H1 (cell line): ENCODE results near the gene SOX15. TPM values are rescaled to one million over a fixed set of nuclear protein-coding genes. Genes with fewer than 3 reads are reported as not detected.

ENCODE experiments used
- ASH2L ChIP-seq: fragments of 200-600, 300-600 bp; sonication (generic); IDR thresholded peaks from one replicate; pipeline ENCODE4 v1.7.1; 2017; ENCODE audit warnings: low read length
- CEBPB ChIP-seq: IDR thresholded peaks from 2 replicates; pipeline ENCODE4 v1.6.1; 2012; ENCODE audit warnings: low read depth, low read length
- CHD1 ChIP-seq: IDR thresholded peaks from 2 replicates; pipeline ENCODE4 v1.6.1; 2012; ENCODE audit warnings: low read depth, low read length, improper control_type of control experiment
- FOSL1 ChIP-seq: IDR thresholded peaks from 2 replicates; pipeline ENCODE4 v1.6.1; 2011; ENCODE audit warnings: mild to moderate bottlenecking, low read depth, low read length, moderate library complexity; ENCODE audit not compliant: insufficient read depth
- HDAC2 ChIP-seq, 2 experiments: fragments of 300-600 bp in 1 of 2; sonication (generic) in 1 of 2; IDR thresholded peaks; 2 replicates each; pipeline ENCODE4 v1.6.1; 2011 to 2012; ENCODE audit warnings: low read depth in 2 of 2, low read length in 2 of 2, mild to moderate bottlenecking in 2 of 2, moderate library complexity in 2 of 2, borderline replicate concordance in 1 of 2, inconsistent platforms in 1 of 2
- KDM4A ChIP-seq: IDR thresholded peaks from one replicate; pipeline ENCODE4 v1.7.1; 2012; ENCODE audit warnings: low read depth, mild to moderate bottlenecking, moderate library complexity, low read length, inconsistent platforms; ENCODE audit not compliant: severe bottlenecking
- MAX ChIP-seq: IDR thresholded peaks from 2 replicates; pipeline ENCODE4 v1.6.1; 2012; ENCODE audit warnings: inconsistent platforms
- SAP30 ChIP-seq: fragments of 300-600 bp; sonication (generic); IDR thresholded peaks from 2 replicates; pipeline ENCODE4 v1.7.1; 2012; ENCODE audit warnings: low read length, moderate library complexity, mild to moderate bottlenecking, inconsistent platforms; ENCODE audit not compliant: insufficient read depth, insufficient replicate concordance
- SRF ChIP-seq: IDR thresholded peaks from 2 replicates; pipeline ENCODE4 v1.6.1; 2011; ENCODE audit warnings: mild to moderate bottlenecking, low read depth, low read length, moderate library complexity
- ZNF274 ChIP-seq: IDR thresholded peaks from 2 replicates; pipeline ENCODE4 v1.7.0; 2012; ENCODE audit warnings: low read length, borderline replicate concordance; ENCODE audit errors: extremely low read depth
- polyA plus RNA-seq, 7 experiments: library from polyadenylated mRNA; depleted of rRNA in 3 of 7; stranded (reverse) in 5 of 7; unstranded in 2 of 7; fragments of >200 nt in 5 of 7; fragments of 200-250 nt in 2 of 7; gene quantifications; 1 replicate in 5 of 7; 2 replicates in 1 of 7; 4 replicates in 1 of 7; pipeline versions ENCODE4 v1.2.1 to v1.2.3, GENCODE V29; 2011 to 2013; ENCODE audit warnings: missing spikeins in 2 of 7, mixed read lengths in 2 of 7
- total RNA-seq: library from RNA; stranded (reverse); fragmentation: NEBNext Ultra II Directional; extraction: Animal tissue kit (Norgen Biotek cat#: 25700); gene quantifications from 2 replicates; pipeline ENCODE4 v1.2.1, GENCODE V29; 2021
- TF ChIP-seq, protein P1 (sequence below): IDR thresholded peaks from 2 replicates; pipeline ENCODE4 v1.6.1; 2011; ENCODE audit warnings: low read length, improper control_type of control experiment

The SOX15 gene
- total and polyA plus RNA-seq, 2 of the 8 experiments (the other 6 are each of a cell fraction or from before 2014, with no cell fraction given), result 14.3 to 26.8 TPM

GRCh38 chr17:7572338-7572587, 17.6 kb downstream of the SOX15 start (continued):
- TF ChIP-seq HDAC2 (IDR thresholded peaks at IDR 0.05; ENCODE audit: borderline replicate concordance in 1 of 2, low read depth in 2 of 2, low read length in 2 of 2), result no peak
- TF ChIP-seq FOSL1, result no peak
- TF ChIP-seq MAX, result peak; percentile 99
- TF ChIP-seq, protein P1, sequence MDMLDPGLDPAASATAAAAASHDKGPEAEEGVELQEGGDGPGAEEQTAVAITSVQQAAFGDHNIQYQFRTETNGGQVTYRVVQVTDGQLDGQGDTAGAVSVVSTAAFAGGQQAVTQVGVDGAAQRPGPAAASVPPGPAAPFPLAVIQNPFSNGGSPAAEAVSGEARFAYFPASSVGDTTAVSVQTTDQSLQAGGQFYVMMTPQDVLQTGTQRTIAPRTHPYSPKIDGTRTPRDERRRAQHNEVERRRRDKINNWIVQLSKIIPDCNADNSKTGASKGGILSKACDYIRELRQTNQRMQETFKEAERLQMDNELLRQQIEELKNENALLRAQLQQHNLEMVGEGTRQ, result peak; percentile 96
- no peak for TF ChIP-seq CHD1
- TF ChIP-seq CEBPB, result no peak
- TF ChIP-seq ASH2L, result no peak
- TF ChIP-seq ZNF274, result no peak
- TF ChIP-seq KDM4A, result no peak
- TF ChIP-seq SRF, result no peak
- no peak for TF ChIP-seq SAP30
